Choroid plexus epithelial cell (primary cell): ENCODE data around the gene TMEM231.
"Not testable (repeated sequence)": the region's sequence is repeated elsewhere in the genome, so short reads cannot be mapped to it uniquely, and the experiment has no call there.

Source experiments
- DNase-seq: peaks from one replicate; pipeline ENCODE4 v3.0.0-alpha.2; 2010; ENCODE audit warnings: low read depth
- H3K4me3 ChIP-seq: 2 replicates; pipeline ENCODE4 v1.5.1; 2011; ENCODE audit warnings: low read depth, mild to moderate bottlenecking, control low read depth, low read length, moderate library complexity
- CTCF ChIP-seq: conservative IDR thresholded peaks from 2 replicates; pipeline ENCODE4 v1.5.1; 2011; ENCODE audit warnings: low read depth, mild to moderate bottlenecking, control low read depth, inconsistent platforms, low read length, moderate library complexity

The TMEM231 gene

GRCh38 chr16:75556431-75556950, 439 bp upstream of the TMEM231 start:
- DNase-seq: no peak
- H3K4me3 ChIP-seq: peak overlapping the region; percentile 81
- no peak for TF ChIP-seq CTCF

- peak overlapping the region; percentile 81 for H3K4me3 ChIP-seq
- no peak for TF ChIP-seq CTCF
- peak; percentile 91 for DNase-seq
These were observed 792 bp downstream of the TMEM231 start for GRCh38 chr16:75555213-75555706.

GRCh38 chr16:75552951-75553350, 3.1 kb downstream of the TMEM231 start:
- DNase-seq: no peak
- no peak for TF ChIP-seq CTCF
- H3K4me3 ChIP-seq: no peak overlapping the region

GRCh38 chr16:75550211-75550662, 5.8 kb downstream of the TMEM231 start:
- DNase-seq: peak; percentile 91

GRCh38 chr16:75548456-75548855, 7.6 kb downstream of the TMEM231 start:
- DNase-seq, H3K4me3 ChIP-seq: not testable (repeated sequence)

More at GRCh38 chr16:75550211-75550662, 5.8 kb downstream of the TMEM231 start:
- TF ChIP-seq CTCF: peak; percentile 92
- no peak overlapping the region for H3K4me3 ChIP-seq

- H3K4me3 ChIP-seq: no peak overlapping the region
- no peak for DNase-seq
- no peak for TF ChIP-seq CTCF
These were observed 9.8 kb downstream of the TMEM231 start for GRCh38 chr16:75546293-75546692.

- DNase-seq: not testable (repeated sequence)
These were observed 10.2 kb downstream of the TMEM231 start for GRCh38 chr16:75545879-75546278.

GRCh38 chr16:75542462-75542861, 13.6 kb downstream of the TMEM231 start:
- not testable (repeated sequence) for DNase-seq, H3K4me3 ChIP-seq

More at GRCh38 chr16:75545879-75546278, 10.2 kb downstream of the TMEM231 start:
- not testable (repeated sequence) for H3K4me3 ChIP-seq
